ENCODE measurements around the gene RPL41. TPM values are rescaled to one million over a fixed set of nuclear protein-coding genes. Genes with fewer than 3 reads are reported as not detected.

RPL41 gene
- total and polyA plus RNA-seq, 9 donors, result 4,607 to 9,217 (median 5,456) TPM

DNA sequence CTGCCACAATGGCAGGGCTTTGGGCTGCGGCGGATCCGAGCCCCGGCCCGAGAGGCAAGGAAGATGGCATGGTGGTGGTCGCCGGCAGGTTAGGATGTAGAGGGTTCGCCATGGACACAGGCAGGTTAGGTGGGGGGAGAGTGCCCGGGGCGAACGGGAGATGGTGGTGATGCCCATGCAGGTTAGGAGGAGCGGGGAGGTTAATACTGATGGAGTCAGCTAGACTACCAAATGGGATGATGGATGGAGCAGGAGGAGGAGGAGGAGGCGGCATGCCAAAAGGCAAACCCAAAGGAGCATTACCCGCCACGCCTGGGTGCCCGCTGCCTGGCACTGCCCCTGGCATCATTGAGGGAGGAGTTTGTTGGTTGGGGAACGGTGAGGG lies 47.9 kb downstream of the RPL41 start:
- DNase-seq, result no peak
- Histone ChIP-seq H3K36me3 (ENCODE audit: control insufficient read depth, insufficient read depth, low read length) (peaks cover 91% of the 10 kb centered on the region), H3K27me3 (ENCODE audit: control insufficient read depth, insufficient read depth, low read length) (no peaks in the 10 kb centered on the region), H3K9me3 (replicated peaks; ENCODE audit: control insufficient read depth, low read depth, low read length) (no peaks in the 10 kb centered on the region), H3K4me3 (ENCODE audit: low read length) (no peak overlapping the region), H3K27ac (ENCODE audit: low read length) (no peak overlapping the region), H3K4me1 (ENCODE audit: control insufficient read depth, insufficient read depth, low read length) (peaks cover 32% of the 10 kb centered on the region)
- WGBS (ENCODE audit: insufficient coverage), result 89% methylated on average over 13 of the region's 17 CpGs

GRCh38 chr12:56165369-56165768 lies 48.9 kb downstream of the RPL41 start:
- peak; percentile 55 for DNase-seq
- Histone ChIP-seq H3K4me1 (ENCODE audit: control insufficient read depth, insufficient read depth, low read length) (peaks cover 22% of the 10 kb centered on the region), H3K27ac (ENCODE audit: low read length) (peak overlapping the region; percentile 25), H3K9me3 (replicated peaks; ENCODE audit: control insufficient read depth, low read depth, low read length) (no peaks in the 10 kb centered on the region), H3K4me3 (ENCODE audit: low read length) (no peak overlapping the region), H3K27me3 (ENCODE audit: control insufficient read depth, insufficient read depth, low read length) (no peaks in the 10 kb centered on the region), H3K36me3 (ENCODE audit: control insufficient read depth, insufficient read depth, low read length) (peaks cover 91% of the 10 kb centered on the region)
- 48% methylated on average over 3 of the region's 4 CpGs for WGBS (ENCODE audit: insufficient coverage)

Other genes with a start within 250 kb of the RPL41 start
- 22.2 TPM for gene PYM1, start 188.7 kb upstream of the RPL41 start, total RNA-seq
- 10 to 100 TPM; 22.1 to 26.8 (median 23.8) TPM for gene PYM1, start 188.7 kb upstream of the RPL41 start, polyA plus RNA-seq (ENCODE audit: insufficient read depth in 1 of 8, insufficient read length in 8 of 8, low replicate concordance in 1 of 8)
- gene DGKA, start 185.5 kb upstream of the RPL41 start, total RNA-seq, result 13.3 TPM
- 10 to 100 TPM; 10.8 to 29.6 (median 15.7) TPM for gene DGKA, start 185.5 kb upstream of the RPL41 start, polyA plus RNA-seq (ENCODE audit: insufficient read depth in 1 of 8, insufficient read length in 8 of 8, low replicate concordance in 1 of 8)
- gene PMEL, start 150.6 kb upstream of the RPL41 start, total RNA-seq, result 0.62 TPM
- gene PMEL, start 150.6 kb upstream of the RPL41 start, polyA plus RNA-seq (ENCODE audit: insufficient read depth in 1 of 8, insufficient read length in 8 of 8, low replicate concordance in 1 of 8), result 10 to 100 TPM in 1 of 8 donors, 1 to 10 TPM in 6, under 1 TPM in 1; 0.72 to 16.2 (median 1.3) TPM
- gene CDK2, start 149.8 kb upstream of the RPL41 start, total RNA-seq, result 20.8 TPM
- gene CDK2, start 149.8 kb upstream of the RPL41 start, polyA plus RNA-seq (ENCODE audit: insufficient read depth in 1 of 8, insufficient read length in 8 of 8, low replicate concordance in 1 of 8), result 10 to 100 TPM; 24.9 to 34.4 (median 31.4) TPM
- 62.1 TPM for gene RAB5B, start 142.6 kb upstream of the RPL41 start, total RNA-seq
- 100 to 1,000 TPM; 108 to 116 (median 113) TPM for gene RAB5B, start 142.6 kb upstream of the RPL41 start, polyA plus RNA-seq (ENCODE audit: insufficient read depth in 1 of 8, insufficient read length in 8 of 8, low replicate concordance in 1 of 8)
- gene SUOX, start 119.4 kb upstream of the RPL41 start, total RNA-seq, result 19.3 TPM
- gene SUOX, start 119.4 kb upstream of the RPL41 start, polyA plus RNA-seq (ENCODE audit: insufficient read depth in 1 of 8, insufficient read length in 8 of 8, low replicate concordance in 1 of 8), result 10 to 100 TPM; 13.1 to 18.0 (median 14.5) TPM
- gene IKZF4, start 95.6 kb upstream of the RPL41 start, total RNA-seq, result 2.2 TPM
- 1 to 10 TPM; 5.0 to 8.7 (median 7.1) TPM for gene IKZF4, start 95.6 kb upstream of the RPL41 start, polyA plus RNA-seq (ENCODE audit: insufficient read depth in 1 of 8, insufficient read length in 8 of 8, low replicate concordance in 1 of 8)
- gene RPS26, start 74.7 kb upstream of the RPL41 start, total RNA-seq, result 255 TPM
- gene RPS26, start 74.7 kb upstream of the RPL41 start, polyA plus RNA-seq (ENCODE audit: insufficient read depth in 1 of 8, insufficient read length in 8 of 8, low replicate concordance in 1 of 8), result 100 to 1,000 TPM in 5 of 8 donors, 10 to 100 TPM in 3; 84.2 to 522 (median 202) TPM
- gene ERBB3, start 36.5 kb upstream of the RPL41 start, total RNA-seq, result 126 TPM
- 100 to 1,000 TPM; 116 to 224 (median 149) TPM for gene ERBB3, start 36.5 kb upstream of the RPL41 start, polyA plus RNA-seq (ENCODE audit: insufficient read depth in 1 of 8, insufficient read length in 8 of 8, low replicate concordance in 1 of 8)
- gene PA2G4, start 12.1 kb upstream of the RPL41 start, total RNA-seq, result 97.2 TPM
- gene PA2G4, start 12.1 kb upstream of the RPL41 start, polyA plus RNA-seq (ENCODE audit: insufficient read depth in 1 of 8, insufficient read length in 8 of 8, low replicate concordance in 1 of 8), result 100 to 1,000 TPM in 7 of 8 donors, 10 to 100 TPM in 1; 97.8 to 128 (median 119) TPM
- gene ZC3H10, start 1.6 kb downstream of the RPL41 start, total RNA-seq, result 4.2 TPM
- gene ZC3H10, start 1.6 kb downstream of the RPL41 start, polyA plus RNA-seq (ENCODE audit: insufficient read depth in 1 of 8, insufficient read length in 8 of 8, low replicate concordance in 1 of 8), result 1 to 10 TPM; 4.1 to 7.7 (median 4.8) TPM
- 63.7 TPM for gene ESYT1, start 11.6 kb downstream of the RPL41 start, total RNA-seq
- gene ESYT1, start 11.6 kb downstream of the RPL41 start, polyA plus RNA-seq (ENCODE audit: insufficient read depth in 1 of 8, insufficient read length in 8 of 8, low replicate concordance in 1 of 8), result 10 to 100 TPM; 75.3 to 90.9 (median 86.2) TPM
- 682 TPM for gene MYL6B, start 36.0 kb downstream of the RPL41 start, total RNA-seq
- gene MYL6B, start 36.0 kb downstream of the RPL41 start, polyA plus RNA-seq (ENCODE audit: insufficient read depth in 1 of 8, insufficient read length in 8 of 8, low replicate concordance in 1 of 8), result 1,000 to 10,000 TPM in 2 of 8 donors, 100 to 1,000 TPM in 6; 543 to 1,374 (median 850) TPM
- 1,791 TPM for gene MYL6, start 41.7 kb downstream of the RPL41 start, total RNA-seq
- gene MYL6, start 41.7 kb downstream of the RPL41 start, polyA plus RNA-seq (ENCODE audit: insufficient read depth in 1 of 8, insufficient read length in 8 of 8, low replicate concordance in 1 of 8), result 1,000 to 10,000 TPM; 1,431 to 2,233 (median 1,647) TPM
- 46.8 TPM for gene SMARCC2, start 72.8 kb downstream of the RPL41 start, total RNA-seq
- 10 to 100 TPM; 53.3 to 71.7 (median 55.9) TPM for gene SMARCC2, start 72.8 kb downstream of the RPL41 start, polyA plus RNA-seq (ENCODE audit: insufficient read depth in 1 of 8, insufficient read length in 8 of 8, low replicate concordance in 1 of 8)
- gene RNF41, start 105.3 kb downstream of the RPL41 start, total RNA-seq, result 47.5 TPM
- gene RNF41, start 105.3 kb downstream of the RPL41 start, polyA plus RNA-seq (ENCODE audit: insufficient read depth in 1 of 8, insufficient read length in 8 of 8, low replicate concordance in 1 of 8), result 10 to 100 TPM; 35.5 to 49.3 (median 44.1) TPM
- 24.1 TPM for gene NABP2, start 107.7 kb downstream of the RPL41 start, total RNA-seq
- gene NABP2, start 107.7 kb downstream of the RPL41 start, polyA plus RNA-seq (ENCODE audit: insufficient read depth in 1 of 8, insufficient read length in 8 of 8, low replicate concordance in 1 of 8), result 10 to 100 TPM; 16.1 to 23.6 (median 20.3) TPM
- 0.35 TPM for gene SLC39A5, start 113.4 kb downstream of the RPL41 start, total RNA-seq
- gene SLC39A5, start 113.4 kb downstream of the RPL41 start, polyA plus RNA-seq (ENCODE audit: insufficient read depth in 1 of 8, insufficient read length in 8 of 8, low replicate concordance in 1 of 8), result 10 to 100 TPM in 1 of 8 donors, 1 to 10 TPM in 2, under 1 TPM in 5; 0.32 to 18.5 (median 0.63) TPM
- gene ANKRD52, start 141.8 kb downstream of the RPL41 start, total RNA-seq, result 8.6 TPM
- gene ANKRD52, start 141.8 kb downstream of the RPL41 start, polyA plus RNA-seq (ENCODE audit: insufficient read depth in 1 of 8, insufficient read length in 8 of 8, low replicate concordance in 1 of 8), result 10 to 100 TPM; 16.4 to 22.6 (median 18.9) TPM
- 18.9 TPM for gene COQ10A, start 150.3 kb downstream of the RPL41 start, total RNA-seq
- gene COQ10A, start 150.3 kb downstream of the RPL41 start, polyA plus RNA-seq (ENCODE audit: insufficient read depth in 1 of 8, insufficient read length in 8 of 8, low replicate concordance in 1 of 8), result 10 to 100 TPM; 13.4 to 34.4 (median 19.0) TPM
- 93.5 TPM for gene CS, start 183.7 kb downstream of the RPL41 start, total RNA-seq
- 100 to 1,000 TPM; 174 to 252 (median 214) TPM for gene CS, start 183.7 kb downstream of the RPL41 start, polyA plus RNA-seq (ENCODE audit: insufficient read depth in 1 of 8, insufficient read length in 8 of 8, low replicate concordance in 1 of 8)
- 78.3 TPM for gene CNPY2, start 199.4 kb downstream of the RPL41 start, total RNA-seq
- 10 to 100 TPM; 41.5 to 73.0 (median 61.1) TPM for gene CNPY2, start 199.4 kb downstream of the RPL41 start, polyA plus RNA-seq (ENCODE audit: insufficient read depth in 1 of 8, insufficient read length in 8 of 8, low replicate concordance in 1 of 8)
- gene PAN2, start 217.4 kb downstream of the RPL41 start, total RNA-seq, result 39.8 TPM
- 10 to 100 TPM; 27.9 to 49.6 (median 41.9) TPM for gene PAN2, start 217.4 kb downstream of the RPL41 start, polyA plus RNA-seq (ENCODE audit: insufficient read depth in 1 of 8, insufficient read length in 8 of 8, low replicate concordance in 1 of 8)
- 0.18 TPM for gene IL23A, start 222.3 kb downstream of the RPL41 start, total RNA-seq
- gene IL23A, start 222.3 kb downstream of the RPL41 start, polyA plus RNA-seq (ENCODE audit: insufficient read depth in 1 of 8, insufficient read length in 8 of 8, low replicate concordance in 1 of 8), result under 1 TPM; 0.24 to 0.74 (median 0.44) TPM
- gene STAT2, start 243.5 kb downstream of the RPL41 start, total RNA-seq, result 63.4 TPM
- gene STAT2, start 243.5 kb downstream of the RPL41 start, polyA plus RNA-seq (ENCODE audit: insufficient read depth in 1 of 8, insufficient read length in 8 of 8, low replicate concordance in 1 of 8), result 10 to 100 TPM; 40.9 to 71.8 (median 59.6) TPM
- not detected for gene APOF, start 246.2 kb downstream of the RPL41 start, total RNA-seq
- not detected for gene APOF, start 246.2 kb downstream of the RPL41 start, polyA plus RNA-seq (ENCODE audit: insufficient read depth in 1 of 8, insufficient read length in 8 of 8, low replicate concordance in 1 of 8)

All from muscle of leg (tissue), 11 donors.